ENCODE results near the gene ITPRIPL2.

DNA sequence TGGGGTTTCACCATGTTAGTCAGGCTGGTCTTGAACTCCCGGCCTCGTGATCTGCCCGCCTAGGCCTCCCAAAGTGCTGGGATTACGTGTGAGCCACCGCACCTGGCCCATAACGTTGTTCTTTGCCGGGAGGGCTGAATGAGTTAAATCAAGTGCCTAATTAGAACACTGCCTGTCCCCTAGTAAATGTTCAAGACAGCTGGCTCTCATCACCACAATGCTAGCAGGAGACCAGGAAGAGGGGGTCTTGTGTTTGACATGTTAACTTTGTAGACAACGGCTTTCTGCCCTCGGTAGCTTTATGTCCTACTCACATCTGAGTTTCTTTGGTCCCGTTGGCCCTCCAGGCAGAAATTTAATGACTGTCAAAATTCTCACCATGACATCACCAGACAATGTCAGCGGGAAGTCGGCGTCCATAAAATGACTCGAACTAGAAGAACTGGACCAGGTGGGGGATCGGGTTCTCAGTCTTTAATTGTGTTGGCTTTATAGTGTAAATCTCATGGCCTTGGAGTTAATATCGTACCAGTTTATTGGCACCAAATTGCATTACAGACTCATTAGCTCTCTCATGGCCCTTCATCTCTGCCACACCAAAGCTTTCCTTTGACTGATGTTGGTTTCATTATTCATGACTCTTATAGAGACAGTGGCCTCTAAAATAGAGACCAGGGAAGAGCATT, 11.4 kb upstream of the ITPRIPL2 start:
- TF ChIP-seq POLR2A (IDR thresholded peaks at IDR 0.05; ENCODE audit: extremely low read depth, insufficient read length): no peak
- TF ChIP-seq, protein P1, sequence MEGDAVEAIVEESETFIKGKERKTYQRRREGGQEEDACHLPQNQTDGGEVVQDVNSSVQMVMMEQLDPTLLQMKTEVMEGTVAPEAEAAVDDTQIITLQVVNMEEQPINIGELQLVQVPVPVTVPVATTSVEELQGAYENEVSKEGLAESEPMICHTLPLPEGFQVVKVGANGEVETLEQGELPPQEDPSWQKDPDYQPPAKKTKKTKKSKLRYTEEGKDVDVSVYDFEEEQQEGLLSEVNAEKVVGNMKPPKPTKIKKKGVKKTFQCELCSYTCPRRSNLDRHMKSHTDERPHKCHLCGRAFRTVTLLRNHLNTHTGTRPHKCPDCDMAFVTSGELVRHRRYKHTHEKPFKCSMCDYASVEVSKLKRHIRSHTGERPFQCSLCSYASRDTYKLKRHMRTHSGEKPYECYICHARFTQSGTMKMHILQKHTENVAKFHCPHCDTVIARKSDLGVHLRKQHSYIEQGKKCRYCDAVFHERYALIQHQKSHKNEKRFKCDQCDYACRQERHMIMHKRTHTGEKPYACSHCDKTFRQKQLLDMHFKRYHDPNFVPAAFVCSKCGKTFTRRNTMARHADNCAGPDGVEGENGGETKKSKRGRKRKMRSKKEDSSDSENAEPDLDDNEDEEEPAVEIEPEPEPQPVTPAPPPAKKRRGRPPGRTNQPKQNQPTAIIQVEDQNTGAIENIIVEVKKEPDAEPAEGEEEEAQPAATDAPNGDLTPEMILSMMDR (IDR thresholded peaks at IDR 0.05; ENCODE audit: low read depth, low read length): no peak

All from NB4 (cell line).